Activated CD8-positive, alpha-beta memory T cell treated with anti-CD3 and anti-CD28 coated beads for 1 hour (primary cell): ENCODE data around the gene CCNY.
"Not testable (repeated sequence)": the region's sequence is repeated elsewhere in the genome, so short reads cannot be mapped to it uniquely, and the experiment has no call there.

Source experiments
- DNase-seq, 2 donors: peaks; one replicate each; pipeline ENCODE4 v3.0.0-alpha.2; 2020; ENCODE audit warnings: low read depth in 1 of 2; ENCODE audit errors: extremely low read depth in 1 of 2

Gene CCNY

GRCh38 chr10:35353805-35354204 is 17.5 kb downstream of the CCNY start:
- no peak for DNase-seq

GRCh38 chr10:35354257-35354656 is 17.9 kb downstream of the CCNY start:
- DNase-seq, result not testable (repeated sequence)

GRCh38 chr10:35355971-35356724 is 19.8 kb downstream of the CCNY start:
- DNase-seq, result no peak

- DNase-seq, result no peak
These were observed 20.4 kb downstream of the CCNY start for GRCh38 chr10:35356725-35357092.

- DNase-seq, result no peak
These were observed 22.7 kb downstream of the CCNY start for GRCh38 chr10:35359056-35359455.

GRCh38 chr10:35359873-35360272 is 23.6 kb downstream of the CCNY start:
- no peak for DNase-seq

DNA sequence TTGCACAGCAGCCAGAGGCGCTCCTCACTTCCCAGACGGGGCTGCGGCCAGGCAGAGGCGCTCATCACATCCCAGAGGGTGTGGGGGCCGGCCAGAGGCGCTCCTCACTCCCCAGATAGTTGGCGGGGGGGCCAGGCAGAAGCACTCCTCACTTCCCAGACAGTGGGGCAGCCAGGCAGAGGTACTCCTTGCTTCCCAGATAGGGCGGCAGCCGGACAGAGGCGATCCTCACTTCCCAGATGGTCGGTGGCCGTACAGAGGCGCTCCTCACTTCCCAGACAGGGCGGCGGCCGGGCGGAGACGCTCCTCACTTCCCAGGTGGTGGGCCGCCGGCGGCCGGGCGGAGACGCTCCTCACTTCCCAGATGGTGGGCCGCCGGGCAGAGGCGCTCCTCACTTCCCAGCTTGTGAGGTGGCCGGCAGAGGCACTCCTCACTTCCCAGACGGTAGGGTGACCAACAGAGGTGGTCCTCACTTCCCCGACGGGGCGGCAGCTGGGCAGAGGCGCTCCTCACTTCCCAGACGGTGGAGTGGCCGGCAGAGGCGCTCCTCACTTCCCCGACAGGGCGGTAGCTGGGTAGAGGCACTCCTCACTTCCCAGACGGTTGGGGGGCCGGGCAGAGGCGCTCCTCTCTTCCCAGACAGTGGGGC is 26.5 kb downstream of the CCNY start:
- no peak for DNase-seq

- DNase-seq, result no peak
These were observed 27.3 kb downstream of the CCNY start for GRCh38 chr10:35363587-35363986.

DNA sequence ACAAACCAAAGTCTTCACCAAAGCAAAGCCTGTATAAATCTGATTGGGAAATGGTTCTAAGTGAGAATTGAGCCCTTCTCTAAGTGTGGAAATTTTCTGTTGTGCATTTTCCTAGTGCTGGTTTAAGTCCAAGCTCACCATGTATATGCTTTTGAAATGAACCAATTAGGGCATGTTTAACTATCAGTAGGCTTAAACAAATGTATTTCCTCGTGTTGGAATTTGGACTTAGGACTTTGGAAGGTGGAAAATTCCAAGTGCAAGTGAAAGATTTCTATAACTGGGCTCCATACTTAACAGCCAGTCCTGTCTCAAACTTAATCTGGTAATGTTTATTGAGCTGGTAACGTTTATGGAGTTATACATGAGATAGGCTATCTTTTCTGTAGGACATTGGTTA is 28.5 kb downstream of the CCNY start:
- DNase-seq, result no peak

- no peak for DNase-seq
These were observed 29.7 kb downstream of the CCNY start for GRCh38 chr10:35365994-35366393.

DNA sequence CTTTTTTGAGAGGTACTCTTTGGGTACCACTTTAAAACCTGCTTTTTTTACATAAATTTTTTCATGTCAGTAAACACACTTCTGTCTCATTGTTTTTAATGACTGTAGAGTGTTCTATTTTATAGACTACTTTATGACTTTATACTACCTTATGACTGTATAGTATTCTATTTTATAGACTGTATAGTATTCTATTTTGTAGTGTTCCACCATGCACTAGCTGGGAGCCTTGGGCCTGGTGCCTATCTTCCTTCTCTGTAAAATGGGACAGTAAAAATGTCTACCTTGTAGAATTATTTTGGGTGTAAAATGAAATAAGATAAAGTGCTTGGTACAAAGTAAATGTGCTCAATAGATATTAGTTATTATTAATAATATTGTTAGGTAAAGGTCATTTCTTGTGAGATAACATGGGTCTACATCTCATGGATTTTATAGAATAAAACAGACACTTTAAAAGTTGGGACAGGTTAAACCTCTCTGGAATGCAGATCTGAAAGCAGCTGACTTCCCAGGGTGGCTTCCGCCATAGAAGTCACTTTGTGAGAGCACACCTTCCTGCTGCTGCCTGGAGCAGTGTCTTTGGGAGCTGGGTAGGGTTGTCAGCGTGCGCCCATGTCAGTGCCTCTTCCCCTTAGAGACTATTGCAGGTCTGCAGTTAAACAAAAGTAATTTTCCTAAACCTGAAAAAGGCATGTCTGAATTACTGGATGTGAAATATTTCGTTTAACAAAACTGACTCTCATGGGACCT is 31.0 kb downstream of the CCNY start:
- no peak for DNase-seq

DNA sequence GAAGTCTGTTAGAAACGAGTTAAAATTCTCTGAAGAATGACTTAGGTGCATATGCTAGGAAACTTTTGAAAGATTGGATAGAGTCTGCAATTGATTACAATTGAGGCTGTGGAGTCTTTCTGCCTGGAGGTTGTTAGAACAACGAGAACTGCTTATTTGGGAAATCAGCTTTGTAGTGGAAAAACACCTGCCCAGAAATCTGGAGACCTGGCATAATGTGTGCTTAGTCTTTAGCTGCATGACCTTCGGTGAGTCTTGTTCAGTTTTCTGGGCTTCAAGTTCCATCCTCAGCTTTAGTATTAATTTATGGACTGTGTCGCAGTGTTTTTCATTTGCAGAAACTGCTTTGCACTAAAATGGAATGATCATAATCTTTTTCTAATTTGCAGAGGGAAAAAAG is 31.7 kb downstream of the CCNY start:
- no peak for DNase-seq

DNA sequence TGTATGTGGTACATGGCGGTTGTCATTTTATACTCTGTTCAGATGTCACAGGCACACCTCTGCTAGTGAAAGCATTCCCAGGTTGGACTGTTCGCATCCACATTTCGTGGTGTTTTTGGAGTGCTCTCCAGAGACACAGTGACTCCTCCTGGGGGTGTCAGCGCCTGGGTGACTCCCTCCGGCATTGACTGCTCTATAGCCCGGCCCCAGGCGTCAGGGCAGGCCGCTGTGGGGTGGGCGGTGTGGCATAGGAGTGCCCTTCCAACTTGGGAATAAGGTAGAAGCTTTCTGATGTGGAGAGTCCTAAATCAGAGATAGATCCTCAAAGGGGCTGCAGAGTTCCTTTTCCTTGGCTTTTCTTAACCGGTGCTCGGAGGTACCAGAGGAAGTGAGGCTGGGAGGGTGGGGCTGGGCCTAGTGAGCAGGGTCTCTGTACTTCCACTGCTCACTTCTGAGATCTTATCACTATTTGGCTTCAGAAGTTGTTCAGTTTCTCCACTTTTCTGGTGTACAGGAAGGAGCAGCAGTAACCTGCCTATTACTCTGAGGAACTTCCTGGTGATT is 32.3 kb downstream of the CCNY start:
- no peak for DNase-seq

DNA sequence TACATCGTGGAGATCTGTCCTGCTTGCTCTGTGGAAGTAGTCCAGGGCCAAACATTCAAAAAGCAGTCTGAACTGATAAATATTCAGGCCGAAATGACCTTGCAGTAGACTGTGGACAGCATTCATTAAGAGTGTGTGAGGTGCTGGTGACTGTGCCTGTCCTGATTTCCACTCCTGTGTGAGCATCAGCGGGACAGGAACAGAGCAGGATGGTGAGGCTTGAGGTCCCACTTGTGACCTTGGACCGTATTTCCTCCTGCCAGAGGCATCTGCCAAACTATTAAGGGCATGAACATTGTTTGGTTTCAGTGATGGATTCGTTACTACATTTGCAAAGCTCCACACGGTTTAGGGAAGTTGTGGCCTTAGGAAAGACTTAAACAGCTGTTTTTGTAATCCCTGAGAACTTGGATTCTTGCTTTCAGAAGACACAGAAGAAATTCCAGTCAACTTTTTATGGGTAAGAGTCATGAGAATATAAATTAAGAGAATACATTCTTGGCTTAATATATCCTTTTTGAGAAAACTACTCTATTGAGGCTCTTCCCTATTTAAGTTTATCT is 32.8 kb downstream of the CCNY start:
- DNase-seq, result no peak

GRCh38 chr10:35371731-35372130 is 35.4 kb downstream of the CCNY start:
- DNase-seq, result no peak

DNA sequence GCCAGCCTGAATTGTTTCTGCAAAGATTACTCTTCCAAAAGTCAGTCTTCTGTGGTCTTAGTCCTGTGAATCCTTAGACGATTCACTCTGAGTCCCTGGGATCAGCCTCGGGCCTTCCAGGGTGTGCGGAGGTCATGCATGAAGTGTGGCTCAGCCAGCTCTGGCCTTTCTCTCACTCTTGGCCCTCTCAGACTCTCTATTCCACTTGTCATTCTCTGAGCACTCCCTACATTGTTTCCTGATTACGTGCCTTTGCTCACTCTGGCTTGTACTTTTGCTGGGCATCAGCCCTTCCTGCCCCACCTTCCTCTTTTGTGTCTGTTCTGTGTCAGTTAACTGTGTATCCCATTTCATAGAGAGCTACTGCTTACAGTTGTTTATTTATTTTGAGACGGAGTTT is 36.0 kb downstream of the CCNY start:
- DNase-seq, result no peak

DNA sequence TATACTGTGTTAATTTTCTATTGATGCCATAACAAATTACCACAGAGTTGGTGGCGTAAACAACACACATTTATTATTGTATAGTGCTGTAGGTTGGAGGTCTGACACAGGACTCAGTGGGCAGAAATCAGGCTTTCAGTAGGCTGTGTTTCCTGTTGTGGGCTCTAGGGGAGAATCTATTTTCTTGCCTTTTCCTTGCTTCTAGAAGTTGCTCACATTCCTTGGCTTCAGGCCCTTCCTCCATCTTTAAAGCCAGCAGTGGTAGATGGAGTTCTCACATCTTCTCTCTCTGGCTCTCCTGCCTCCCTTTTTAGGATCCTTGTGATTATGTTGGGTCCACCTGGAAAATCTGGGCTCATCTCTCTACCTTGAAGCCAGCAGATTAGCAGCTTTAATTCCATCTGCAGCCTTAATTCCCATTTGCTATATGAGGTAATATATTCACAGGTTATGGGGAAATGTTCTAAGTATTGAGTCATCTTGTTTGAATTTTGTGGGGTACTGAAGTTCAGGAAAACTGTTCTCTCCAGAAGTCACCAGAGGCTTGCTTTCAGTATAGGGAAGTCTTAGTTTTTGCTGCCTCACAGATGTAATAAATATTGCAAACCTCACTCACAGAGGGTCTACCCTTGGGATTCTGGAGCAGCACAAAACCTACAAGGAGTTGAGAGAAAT is 38.9 kb downstream of the CCNY start:
- DNase-seq, result no peak

- no peak for DNase-seq
These were observed 40.9 kb downstream of the CCNY start for GRCh38 chr10:35377050-35377728.

GRCh38 chr10:35378541-35379210 is 42.4 kb downstream of the CCNY start:
- no peak for DNase-seq
